Panc1 (cell line): ENCODE results near the gene ESRRG.

Source experiments
- POLR2AphosphoS5 ChIP-seq: IDR thresholded peaks from 2 replicates; pipeline ENCODE4 v1.6.1; 2012; ENCODE audit warnings: mild to moderate bottlenecking, low read depth, low read length, moderate library complexity
- TCF7L2 ChIP-seq: IDR thresholded peaks from 2 replicates; pipeline ENCODE4 v1.6.1; 2011; ENCODE audit warnings: mild to moderate bottlenecking, low read depth, low read length, inconsistent platforms
- TF ChIP-seq, protein P1 (sequence below): fragments of 450-650 bp; IDR thresholded peaks from 2 replicates; pipeline ENCODE4 v1.5.1; 2017; ENCODE audit warnings: mild to moderate bottlenecking
- TF ChIP-seq, protein P2 (sequence below), 2 experiments: IDR thresholded peaks; 2 replicates each; pipeline ENCODE4 v1.6.1; 2011 to 2012; ENCODE audit warnings: low read depth in 2 of 2, control low read depth in 1 of 2, low read length in 1 of 2, mild to moderate bottlenecking in 1 of 2, moderate library complexity in 1 of 2; ENCODE audit not compliant: insufficient read depth in 1 of 2

DNA sequence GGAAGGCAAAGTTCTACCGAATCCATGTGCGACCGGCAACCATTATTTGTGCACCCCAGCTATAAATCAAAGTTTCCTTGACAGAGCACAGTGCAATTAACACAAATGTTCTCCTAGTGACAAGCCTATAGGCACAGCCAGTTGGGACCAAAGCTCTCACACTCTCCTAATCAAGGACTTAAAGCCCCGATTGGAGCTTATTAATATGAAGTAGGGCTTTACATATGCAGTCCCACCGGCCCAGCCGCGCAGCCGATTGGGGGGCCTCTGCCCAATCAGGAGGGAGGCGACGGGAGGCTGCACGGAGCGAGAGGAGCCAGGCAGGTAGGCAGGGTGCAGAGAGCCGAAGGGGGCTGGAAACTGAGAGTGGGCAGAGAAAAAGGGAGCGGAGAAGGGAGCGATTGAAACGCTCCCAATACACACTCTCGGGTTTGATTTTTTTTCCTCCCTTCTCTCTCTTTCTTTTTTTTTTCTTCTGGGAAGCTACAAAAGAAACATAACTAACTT, at the start of gene ESRRG:
- TF ChIP-seq, protein P1, sequence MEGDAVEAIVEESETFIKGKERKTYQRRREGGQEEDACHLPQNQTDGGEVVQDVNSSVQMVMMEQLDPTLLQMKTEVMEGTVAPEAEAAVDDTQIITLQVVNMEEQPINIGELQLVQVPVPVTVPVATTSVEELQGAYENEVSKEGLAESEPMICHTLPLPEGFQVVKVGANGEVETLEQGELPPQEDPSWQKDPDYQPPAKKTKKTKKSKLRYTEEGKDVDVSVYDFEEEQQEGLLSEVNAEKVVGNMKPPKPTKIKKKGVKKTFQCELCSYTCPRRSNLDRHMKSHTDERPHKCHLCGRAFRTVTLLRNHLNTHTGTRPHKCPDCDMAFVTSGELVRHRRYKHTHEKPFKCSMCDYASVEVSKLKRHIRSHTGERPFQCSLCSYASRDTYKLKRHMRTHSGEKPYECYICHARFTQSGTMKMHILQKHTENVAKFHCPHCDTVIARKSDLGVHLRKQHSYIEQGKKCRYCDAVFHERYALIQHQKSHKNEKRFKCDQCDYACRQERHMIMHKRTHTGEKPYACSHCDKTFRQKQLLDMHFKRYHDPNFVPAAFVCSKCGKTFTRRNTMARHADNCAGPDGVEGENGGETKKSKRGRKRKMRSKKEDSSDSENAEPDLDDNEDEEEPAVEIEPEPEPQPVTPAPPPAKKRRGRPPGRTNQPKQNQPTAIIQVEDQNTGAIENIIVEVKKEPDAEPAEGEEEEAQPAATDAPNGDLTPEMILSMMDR = no peak
- TF ChIP-seq TCF7L2 (no peak), POLR2AphosphoS5 (no peak)
- TF ChIP-seq, protein P2, sequence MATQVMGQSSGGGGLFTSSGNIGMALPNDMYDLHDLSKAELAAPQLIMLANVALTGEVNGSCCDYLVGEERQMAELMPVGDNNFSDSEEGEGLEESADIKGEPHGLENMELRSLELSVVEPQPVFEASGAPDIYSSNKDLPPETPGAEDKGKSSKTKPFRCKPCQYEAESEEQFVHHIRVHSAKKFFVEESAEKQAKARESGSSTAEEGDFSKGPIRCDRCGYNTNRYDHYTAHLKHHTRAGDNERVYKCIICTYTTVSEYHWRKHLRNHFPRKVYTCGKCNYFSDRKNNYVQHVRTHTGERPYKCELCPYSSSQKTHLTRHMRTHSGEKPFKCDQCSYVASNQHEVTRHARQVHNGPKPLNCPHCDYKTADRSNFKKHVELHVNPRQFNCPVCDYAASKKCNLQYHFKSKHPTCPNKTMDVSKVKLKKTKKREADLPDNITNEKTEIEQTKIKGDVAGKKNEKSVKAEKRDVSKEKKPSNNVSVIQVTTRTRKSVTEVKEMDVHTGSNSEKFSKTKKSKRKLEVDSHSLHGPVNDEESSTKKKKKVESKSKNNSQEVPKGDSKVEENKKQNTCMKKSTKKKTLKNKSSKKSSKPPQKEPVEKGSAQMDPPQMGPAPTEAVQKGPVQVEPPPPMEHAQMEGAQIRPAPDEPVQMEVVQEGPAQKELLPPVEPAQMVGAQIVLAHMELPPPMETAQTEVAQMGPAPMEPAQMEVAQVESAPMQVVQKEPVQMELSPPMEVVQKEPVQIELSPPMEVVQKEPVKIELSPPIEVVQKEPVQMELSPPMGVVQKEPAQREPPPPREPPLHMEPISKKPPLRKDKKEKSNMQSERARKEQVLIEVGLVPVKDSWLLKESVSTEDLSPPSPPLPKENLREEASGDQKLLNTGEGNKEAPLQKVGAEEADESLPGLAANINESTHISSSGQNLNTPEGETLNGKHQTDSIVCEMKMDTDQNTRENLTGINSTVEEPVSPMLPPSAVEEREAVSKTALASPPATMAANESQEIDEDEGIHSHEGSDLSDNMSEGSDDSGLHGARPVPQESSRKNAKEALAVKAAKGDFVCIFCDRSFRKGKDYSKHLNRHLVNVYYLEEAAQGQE (IDR thresholded peaks at IDR 0.05; ENCODE audit: insufficient read depth in 1 of 2, low read depth in 2 of 2, low read length in 1 of 2) = no peak
